ENCODE results near the gene NRDE2.

Gene NRDE2

DNA sequence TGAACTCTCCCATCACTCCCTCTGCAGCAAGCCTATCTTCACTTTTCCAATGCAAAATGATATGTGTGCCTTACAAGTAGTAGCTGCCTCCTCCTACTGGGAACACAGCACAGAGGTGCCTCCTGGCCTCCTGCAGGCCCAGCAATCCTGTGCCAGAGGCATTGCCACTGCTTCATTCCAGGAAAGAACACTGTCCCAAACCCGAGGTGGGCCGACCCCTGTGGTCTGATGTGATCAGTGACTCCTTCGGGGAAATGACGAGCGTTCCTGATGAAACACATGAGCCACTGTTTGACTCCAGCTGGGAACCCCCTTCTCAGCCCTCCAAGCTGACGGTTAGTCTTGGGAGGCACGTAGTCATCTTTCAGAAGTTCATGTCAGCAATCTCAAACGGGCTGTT is 55.9 kb downstream of the NRDE2 start:
- POLR2A ChIA-PET = no interaction called here
- no peak for DNase-seq (ENCODE audit: extremely low spot score)
- CTCF ChIA-PET = interaction anchor here (1.8 kb wide), 1 partner anchor 14 kb away, joined by 6 read pairs; no protein-coding TSS in a partner anchor
- TF ChIP-seq, protein P1, sequence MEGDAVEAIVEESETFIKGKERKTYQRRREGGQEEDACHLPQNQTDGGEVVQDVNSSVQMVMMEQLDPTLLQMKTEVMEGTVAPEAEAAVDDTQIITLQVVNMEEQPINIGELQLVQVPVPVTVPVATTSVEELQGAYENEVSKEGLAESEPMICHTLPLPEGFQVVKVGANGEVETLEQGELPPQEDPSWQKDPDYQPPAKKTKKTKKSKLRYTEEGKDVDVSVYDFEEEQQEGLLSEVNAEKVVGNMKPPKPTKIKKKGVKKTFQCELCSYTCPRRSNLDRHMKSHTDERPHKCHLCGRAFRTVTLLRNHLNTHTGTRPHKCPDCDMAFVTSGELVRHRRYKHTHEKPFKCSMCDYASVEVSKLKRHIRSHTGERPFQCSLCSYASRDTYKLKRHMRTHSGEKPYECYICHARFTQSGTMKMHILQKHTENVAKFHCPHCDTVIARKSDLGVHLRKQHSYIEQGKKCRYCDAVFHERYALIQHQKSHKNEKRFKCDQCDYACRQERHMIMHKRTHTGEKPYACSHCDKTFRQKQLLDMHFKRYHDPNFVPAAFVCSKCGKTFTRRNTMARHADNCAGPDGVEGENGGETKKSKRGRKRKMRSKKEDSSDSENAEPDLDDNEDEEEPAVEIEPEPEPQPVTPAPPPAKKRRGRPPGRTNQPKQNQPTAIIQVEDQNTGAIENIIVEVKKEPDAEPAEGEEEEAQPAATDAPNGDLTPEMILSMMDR (IDR thresholded peaks at IDR 0.05; ENCODE audit: control extremely low read depth, extremely low read depth, low read depth, missing control alignments) = no peak

GRCh38 chr14:90275458-90275814 is 56.3 kb downstream of the NRDE2 start:
- ChIA-PET POLR2A (no interaction called here), CTCF (interaction anchor here (1.8 kb wide), 1 partner anchor 14 kb away, joined by 6 read pairs; no protein-coding TSS in a partner anchor)
- DNase-seq (ENCODE audit: extremely low spot score) = no peak
- TF ChIP-seq, protein P1 (IDR thresholded peaks at IDR 0.05; ENCODE audit: control extremely low read depth, extremely low read depth, low read depth, missing control alignments) = no peak

DNA sequence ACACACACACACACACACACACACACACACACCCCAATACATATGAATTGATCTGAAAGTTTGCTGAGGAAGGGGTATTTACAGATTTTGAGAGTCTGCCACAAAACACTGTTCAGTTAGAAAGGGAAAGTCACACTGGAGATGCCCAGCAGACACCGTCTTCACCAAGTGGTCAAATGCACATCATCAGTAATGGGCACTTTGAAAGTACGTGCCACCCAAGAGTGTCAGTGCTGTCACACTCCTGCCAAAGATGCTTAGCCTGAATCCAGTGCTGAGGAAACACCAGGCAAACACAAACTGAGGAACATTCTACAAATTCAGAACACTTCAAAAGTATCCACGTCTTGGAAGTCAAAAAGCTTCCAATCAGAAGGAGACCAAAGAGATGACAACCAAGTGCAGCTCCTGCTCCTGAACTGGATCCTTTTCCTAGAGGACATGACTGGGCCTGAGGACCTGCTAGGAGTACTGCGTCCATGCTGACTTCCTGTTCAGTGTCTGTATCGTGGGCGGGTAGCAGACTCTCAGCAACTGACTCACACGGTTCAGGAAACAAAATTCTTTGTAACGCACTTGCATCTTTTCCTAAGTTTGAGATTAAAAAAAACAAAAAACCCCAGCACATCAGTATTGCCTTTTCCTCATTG is 56.8 kb downstream of the NRDE2 start:
- DNase-seq (ENCODE audit: extremely low spot score) = no peak
- TF ChIP-seq, protein P1 (IDR thresholded peaks at IDR 0.05; ENCODE audit: control extremely low read depth, extremely low read depth, low read depth, missing control alignments) = no peak
- POLR2A ChIA-PET = no interaction called here
- CTCF ChIA-PET = interaction anchor here (1.8 kb wide), 1 partner anchor 15 kb away, joined by 6 read pairs; no protein-coding TSS in a partner anchor

GRCh38 chr14:90274019-90274418 is 57.7 kb downstream of the NRDE2 start:
- ChIA-PET POLR2A (no interaction called here), CTCF (no interaction called here)
- TF ChIP-seq, protein P1 (IDR thresholded peaks at IDR 0.05; ENCODE audit: control extremely low read depth, extremely low read depth, low read depth, missing control alignments) = no peak
- no peak for DNase-seq (ENCODE audit: extremely low spot score)

GRCh38 chr14:90273532-90273931 is 58.2 kb downstream of the NRDE2 start:
- TF ChIP-seq, protein P1 (IDR thresholded peaks at IDR 0.05; ENCODE audit: control extremely low read depth, extremely low read depth, low read depth, missing control alignments) = no peak
- ChIA-PET POLR2A (no interaction called here), CTCF (no interaction called here)
- DNase-seq (ENCODE audit: extremely low spot score) = no peak

DNA sequence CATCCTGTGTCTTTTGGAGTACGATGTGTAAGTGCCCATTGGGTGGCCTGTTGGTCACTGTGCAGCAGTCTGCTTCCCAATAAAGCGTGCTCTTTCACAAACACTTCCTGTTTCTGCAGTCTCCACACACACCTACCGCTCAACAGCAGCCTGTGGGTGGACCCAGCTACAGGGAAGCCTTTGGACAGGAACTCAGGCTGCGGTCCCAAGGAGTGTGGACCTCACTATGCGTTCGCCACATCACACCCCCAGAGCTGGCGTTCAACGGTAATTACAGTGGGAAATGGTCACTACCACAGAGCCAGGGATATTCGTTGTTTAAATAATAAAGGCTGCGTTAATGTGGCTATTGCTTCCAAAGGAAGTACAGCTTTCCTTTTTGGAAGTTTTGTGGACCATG is 59.2 kb downstream of the NRDE2 start:
- CTCF ChIA-PET = no interaction called here
- TF ChIP-seq, protein P1 (IDR thresholded peaks at IDR 0.05; ENCODE audit: control extremely low read depth, extremely low read depth, low read depth, missing control alignments) = no peak
- DNase-seq (ENCODE audit: extremely low spot score) = no peak
- POLR2A ChIA-PET = interaction anchor here (1.1 kb wide), 1 partner anchor 9 kb away, joined by 3 read pairs; no protein-coding TSS in a partner anchor

All from GM10248 (cell line).